Cardiac septum (tissue), 1 donor: ENCODE results near the gene GLOD4. TPM values are rescaled to one million over a fixed set of nuclear protein-coding genes. Genes with fewer than 3 reads are reported as not detected.

Experiments used
- DNase-seq: peaks from one replicate; pipeline ENCODE4 v3.0.0-alpha.2; 2020; ENCODE audit warnings: low spot score
- intact Hi-C: fragments of 100-400 bp; cut with DNase I; formaldehyde crosslinking; loops from one replicate; pipeline ENCODE4 v1.14.0; 2022
- total RNA-seq: library from RNA; stranded (reverse); fragmentation: NEBNext Ultra II Directional; extraction: Animal tissue kit (Norgen Biotek cat#: 25700); gene quantifications from one replicate; pipeline ENCODE4 v1.2.1, GENCODE V29; 2021
- donor health status: DM: no; HTN: no; CAD: no.

Gene GLOD4
- total RNA-seq, 1 donor from 2014 or later, result 33.8 TPM

- DNase-seq, result no peak
- intact Hi-C loops, result no loop called here
Observed at GRCh38 chr17:746783-747629, 35.1 kb downstream of the GLOD4 start.

GRCh38 chr17:746181-746580 lies 35.9 kb downstream of the GLOD4 start:
- no peak for DNase-seq
- intact Hi-C loops, result no loop called here

- intact Hi-C loops, result no loop called here
- DNase-seq, result no peak
Observed at GRCh38 chr17:745406-745805, 36.7 kb downstream of the GLOD4 start.

GRCh38 chr17:744937-745336 lies 37.1 kb downstream of the GLOD4 start:
- intact Hi-C loops, result no loop called here
- no peak for DNase-seq

GRCh38 chr17:743139-743538 lies 38.9 kb downstream of the GLOD4 start:
- intact Hi-C loops, result no loop called here
- DNase-seq, result no peak

- intact Hi-C loops, result no loop called here
- DNase-seq, result no peak
Observed at GRCh38 chr17:742147-742793, 39.8 kb downstream of the GLOD4 start.

- no peak for DNase-seq
- intact Hi-C loops, result no loop called here
Observed at GRCh38 chr17:740240-741017, 41.7 kb downstream of the GLOD4 start.

GRCh38 chr17:737561-738113 lies 44.4 kb downstream of the GLOD4 start:
- intact Hi-C loops, result no loop called here
- DNase-seq, result no peak

- no peak for DNase-seq
- intact Hi-C loops, result no loop called here
Observed at GRCh38 chr17:733743-734142, 48.3 kb downstream of the GLOD4 start.

GRCh38 chr17:732902-733720 lies 49.0 kb downstream of the GLOD4 start:
- no peak for DNase-seq
- intact Hi-C loops, result no loop called here

- no peak for DNase-seq
- intact Hi-C loops, result no loop called here
Observed at GRCh38 chr17:732067-732901, 49.8 kb downstream of the GLOD4 start, which contains the start of gene TLCD3A. TLCD3A (plus strand) TSS chr17:732596; CDS start chr17:732648, 52 bp downstream.

GRCh38 chr17:731644-732066 lies 50.4 kb downstream of the GLOD4 start:
- DNase-seq, result no peak
- intact Hi-C loops, result no loop called here

GRCh38 chr17:728911-729310 lies 53.2 kb downstream of the GLOD4 start:
- intact Hi-C loops, result no loop called here
- no peak for DNase-seq

- intact Hi-C loops, result no loop called here
Observed at GRCh38 chr17:726271-726919, 55.7 kb downstream of the GLOD4 start.

GRCh38 chr17:725746-726145 lies 56.3 kb downstream of the GLOD4 start:
- DNase-seq, result no peak
- intact Hi-C loops, result no loop called here

More at GRCh38 chr17:726271-726919, 55.7 kb downstream of the GLOD4 start:
- DNase-seq, result no peak

- intact Hi-C loops, result no loop called here
- no peak for DNase-seq
Observed at GRCh38 chr17:725084-725483, 57.0 kb downstream of the GLOD4 start.

- DNase-seq, result no peak
- intact Hi-C loops, result no loop called here
Observed at GRCh38 chr17:721540-721937, 60.5 kb downstream of the GLOD4 start.
